Endothelial cell of umbilical vein (primary cell): ENCODE results near the gene IRF2. TPM values are rescaled to one million over a fixed set of nuclear protein-coding genes. Genes with fewer than 3 reads are reported as not detected.

Source experiments
- BruUV-seq: library from RNA; stranded (reverse); fragments of 400-500 nt; replicated peaks from 2 replicates; lab custom pipeline; 2021; lab: Mats Ljungman, UMichigan
- CTCF ChIA-PET: fragments of 300-600, 350-600 bp; sonication (Branson Sonifier 250); formaldehyde crosslinking; loops from one replicate; lab custom pipeline; 2021; ENCODE audit warnings: antibody characterized with exemption, inconsistent platforms; lab: Charles Lee
- POLR2A ChIA-PET: fragments of 300-600, 350-600 bp; sonication (Branson Sonifier 250); formaldehyde crosslinking; loops from one replicate; lab custom pipeline; 2021; ENCODE audit warnings: antibody characterized with exemption, inconsistent platforms; lab: Charles Lee
- DNase-seq: peaks from one replicate; pipeline ENCODE4 v3.0.0-alpha.2; 2011; ENCODE audit warnings: low read depth, low spot score
- FAIRE-seq: peaks from 2 replicates; lab custom pipeline; 2011; peaks lifted over from hg19 to GRCh38; lab: Jason Lieb, UNC
- H2AFZ ChIP-seq: 2 replicates; pipeline ENCODE4 v1.6.0; 2012; ENCODE audit warnings: low read depth, low read length, control low read depth, inconsistent platforms
- H3K27ac ChIP-seq: 2 replicates; pipeline ENCODE4 v1.5.1; 2011; ENCODE audit warnings: low read depth, mild to moderate bottlenecking, control low read depth, low read length, moderate library complexity; ENCODE audit not compliant: insufficient read depth
- H3K27me3 ChIP-seq, 2 experiments: 2 replicates each; pipeline versions ENCODE4 v1.6.0 to v1.6.1; 2011; ENCODE audit warnings: low read length in 2 of 2, mixed read lengths in 1 of 2; ENCODE audit not compliant: control insufficient read depth in 2 of 2, insufficient read depth in 2 of 2
- H3K36me3 ChIP-seq, 2 experiments: 2 replicates in 1 of 2; 3 replicates in 1 of 2; pipeline ENCODE4 v1.5.1; 2011; ENCODE audit warnings: low read length in 2 of 2, mild to moderate bottlenecking in 1 of 2, moderate library complexity in 1 of 2; ENCODE audit not compliant: control insufficient read depth in 2 of 2, insufficient read depth in 2 of 2; ENCODE audit errors: extremely low read depth in 1 of 2
- H3K4me1 ChIP-seq: 3 replicates; pipeline ENCODE4 v1.5.1; 2011; ENCODE audit warnings: mild to moderate bottlenecking, low read length; ENCODE audit not compliant: control insufficient read depth, insufficient read depth; ENCODE audit errors: extremely low read depth
- H3K4me2 ChIP-seq: 2 replicates; pipeline ENCODE4 v1.6.1; 2011; ENCODE audit warnings: low read length, control low read depth, mixed read lengths; ENCODE audit not compliant: insufficient read depth
- H3K4me3 ChIP-seq, 3 experiments: fragments of 200-600 bp in 1 of 3; sonication (generic), shearing (Covaris generic) in 1 of 3; replicated peaks in 1 of 3; 2 replicates each; pipeline ENCODE4 v1.5.1; 2011 to 2016; ENCODE audit warnings: control low read depth in 3 of 3, low read length in 3 of 3, mild to moderate bottlenecking in 2 of 3, inconsistent platforms in 1 of 3, low read depth in 1 of 3, moderate library complexity in 1 of 3; ENCODE audit not compliant: insufficient read depth in 1 of 3
- H3K79me2 ChIP-seq: 2 replicates; pipeline ENCODE4 v1.6.0; 2012; ENCODE audit warnings: low read length, inconsistent platforms; ENCODE audit not compliant: control insufficient read depth, insufficient read depth
- H3K9ac ChIP-seq: replicated peaks from 2 replicates; pipeline ENCODE3; 2011; ENCODE audit warnings: low read length, control low read depth; ENCODE audit not compliant: insufficient read depth; ENCODE audit errors: extremely low read depth
- H3K9me1 ChIP-seq: replicated peaks from 3 replicates; pipeline ENCODE4 v1.6.0; 2011; ENCODE audit warnings: mild to moderate bottlenecking, low read length; ENCODE audit not compliant: control insufficient read depth, insufficient read depth; ENCODE audit errors: extremely low read depth
- H3K9me3 ChIP-seq: replicated peaks from 2 replicates; pipeline ENCODE4 v1.5.1; 2012; ENCODE audit warnings: low read length, inconsistent platforms; ENCODE audit not compliant: control insufficient read depth, insufficient read depth
- H4K20me1 ChIP-seq: replicated peaks from 2 replicates; pipeline ENCODE3; 2011; ENCODE audit warnings: mild to moderate bottlenecking, low read length; ENCODE audit not compliant: control insufficient read depth, insufficient read depth; ENCODE audit errors: extremely low read depth
- CTCF ChIP-seq, 2 donors: IDR thresholded peaks; 1 replicate in 1 of 2; 2 replicates in 1 of 2; pipeline ENCODE4 v1.5.1; 2011; ENCODE audit warnings: low read length in 2 of 2, mild to moderate bottlenecking in 2 of 2, moderate library complexity in 2 of 2, control low read depth in 1 of 2, inconsistent platforms in 1 of 2, low read depth in 1 of 2; ENCODE audit not compliant: insufficient read depth in 1 of 2; ENCODE audit errors: extremely low read depth in 1 of 2
- EZH2 ChIP-seq: IDR thresholded peaks from 2 replicates; pipeline ENCODE4 v1.6.1; 2012; ENCODE audit warnings: borderline replicate concordance, low read depth, mild to moderate bottlenecking, moderate library complexity, low read length, inconsistent platforms; ENCODE audit not compliant: severe bottlenecking
- FOS ChIP-seq: IDR thresholded peaks from 2 replicates; pipeline ENCODE4 v1.6.1; 2011; ENCODE audit warnings: mild to moderate bottlenecking, low read length, moderate library complexity, borderline replicate concordance; ENCODE audit not compliant: insufficient read depth
- GATA2 ChIP-seq: IDR thresholded peaks from 2 replicates; pipeline ENCODE4 v1.7.0; 2011; ENCODE audit warnings: low read depth, mild to moderate bottlenecking, moderate library complexity, mixed read lengths, low read length; ENCODE audit not compliant: insufficient read length, insufficient read depth
- JUN ChIP-seq: IDR thresholded peaks from 2 replicates; pipeline ENCODE4 v1.6.1; 2011; ENCODE audit warnings: borderline replicate concordance, low read depth; ENCODE audit not compliant: insufficient read length, insufficient read depth
- MAX ChIP-seq: IDR thresholded peaks from 2 replicates; pipeline ENCODE4 v1.6.1; 2011; ENCODE audit not compliant: insufficient read depth, insufficient read length
- MYC ChIP-seq: IDR thresholded peaks from one replicate; pipeline ENCODE4 v1.6.1; 2011; ENCODE audit warnings: mild to moderate bottlenecking, low read depth, low read length
- POLR2A ChIP-seq: IDR thresholded peaks from 2 replicates; pipeline ENCODE4 v1.6.1; 2012; ENCODE audit warnings: low read depth, mild to moderate bottlenecking, control low read depth, low read length
- POLR2AphosphoS5 ChIP-seq: IDR thresholded peaks from 2 replicates; pipeline ENCODE4 v1.6.1; 2012; ENCODE audit warnings: low read depth, mild to moderate bottlenecking, control low read depth, low read length, moderate library complexity; ENCODE audit not compliant: insufficient read depth
- dilution Hi-C: fragments of 300-500 bp; cut with MboI; formaldehyde crosslinking; loops from one replicate; pipeline ENCODE4 v1.15.0; 2019; ENCODE audit warnings: low sequenced_read_pairs; ENCODE audit not compliant: extremely low pct_ligation_motif_present
- intact Hi-C: fragments of 100-400 bp; cut with micrococcal nuclease; formaldehyde crosslinking; loops from one replicate; pipeline ENCODE4 v1.10.0; 2022
- polyA plus RNA-seq, 4 experiments: library from polyadenylated mRNA; depleted of rRNA in 3 of 4; stranded (reverse) in 3 of 4; unstranded in 1 of 4; fragments of >200 nt; gene quantifications; 2 replicates each; pipeline versions ENCODE4 v1.2.1 to v1.2.3, GENCODE V29; 2011 to 2012; ENCODE audit warnings: missing spikeins in 1 of 4
- total RNA-seq: library from RNA; stranded (reverse); gene quantifications from 2 replicates; pipeline ENCODE4 v1.2.3, GENCODE V29; 2021

Gene IRF2
- total and polyA plus RNA-seq, 2 donors (not counting 3 experiments of a cell fraction or from before 2014, with no cell fraction given): 26.9 to 27.6 TPM

- H3K9me3 ChIP-seq: no peaks in the 10 kb centered on the region
- no peak for DNase-seq
- no peaks in the 10 kb centered on the region for H3K27me3 ChIP-seq
- no TSS peak for BruUV-seq
- TF ChIP-seq EZH2 (no peak), FOS (no peak), MAX (no peak), CTCF (IDR thresholded peaks at IDR 0.05; ENCODE audit: extremely low read depth in 1 of 2, insufficient read depth in 1 of 2, low read depth in 1 of 2, low read length in 2 of 2) (no peak), MYC (no peak), GATA2 (no peak), JUN (no peak), POLR2A (no peak), POLR2AphosphoS5 (no peak)
- CTCF ChIA-PET: no interaction called here
- H3K36me3 ChIP-seq: peaks cover 5 to 11% of the 10 kb centered on the region in 2 experiments
- dilution Hi-C loops: no loop called here
- POLR2A ChIA-PET: no interaction called here
- no peak for FAIRE-seq
- H3K4me3 ChIP-seq: no peak overlapping the region
- H4K20me1 ChIP-seq: no peaks in the 10 kb centered on the region
- intact Hi-C loops: no loop called here
- H2AFZ ChIP-seq: no peak overlapping the region
- no peaks in the 10 kb centered on the region for H3K9me1 ChIP-seq
- no peak overlapping the region for H3K4me2 ChIP-seq
- no peaks in the 10 kb centered on the region for H3K79me2 ChIP-seq
- H3K4me1 ChIP-seq: peaks cover 29% of the 10 kb centered on the region
- no peak overlapping the region for H3K9ac ChIP-seq
- no peak overlapping the region for H3K27ac ChIP-seq
These were observed 70.3 kb downstream of the IRF2 start for GRCh38 chr4:184404047-184404446.
